Stimulated activated CD8-positive, alpha-beta memory T cell treated with anti-CD3 and anti-CD28 coated beads, Interleukin-2, amount 100 ng/mL, for 1 hour (primary cell): ENCODE measurements around the gene CLDN9.
A peak's percentile ranks its signal among the peaks of the same experiment; 100 is the strongest.

Experiments
- DNase-seq, 2 donors: peaks; one replicate each; pipeline ENCODE4 v3.0.0-alpha.2; 2020; ENCODE audit warnings: low read depth in 2 of 2

Gene CLDN9

GRCh38 chr16:3017794-3018506 lies 5.2 kb downstream of the CLDN9 start, which contains the start of gene CLDN6:
TSS of gene CLDN6 (minus strand) at chr16:3018183. CDS start at chr16:3016021, 2,162 bp downstream.
- no peak for DNase-seq

GRCh38 chr16:3019594-3020246 lies 7.0 kb downstream of the CLDN9 start:
- no peak for DNase-seq

- DNase-seq, result peak; percentile 49 to 52
These were observed 7.5 kb downstream of the CLDN9 start, which contains the start of gene TNFRSF12A for GRCh38 chr16:3020247-3020603. TSS of gene TNFRSF12A (plus strand) at chr16:3020368. CDS start at chr16:3020398, 30 bp downstream.

- DNase-seq, result peak; percentile 50
These were observed 8.1 kb downstream of the CLDN9 start for GRCh38 chr16:3020604-3021448.

- peak; percentile 62 to 63 for DNase-seq
These were observed 8.9 kb downstream of the CLDN9 start for GRCh38 chr16:3021449-3022207.

GRCh38 chr16:3022208-3022683 lies 9.5 kb downstream of the CLDN9 start:
- peak; percentile 69 to 76 for DNase-seq

- DNase-seq, result no peak
These were observed 10.1 kb downstream of the CLDN9 start for GRCh38 chr16:3022684-3023414.

- no peak for DNase-seq
These were observed 10.6 kb downstream of the CLDN9 start for GRCh38 chr16:3023415-3023668.

GRCh38 chr16:3023669-3024478 lies 11.2 kb downstream of the CLDN9 start, which contains the start of the genes HCFC1R1 and THOC6:
TSS of gene HCFC1R1 (minus strand) at chr16:3023942. CDS start at chr16:3023941, 1 bp downstream.
TSS of gene THOC6 (plus strand) at chr16:3024035. CDS start at chr16:3024327, 292 bp downstream.
- peak; percentile 89 to 90 for DNase-seq

GRCh38 chr16:3025032-3026002 lies 12.6 kb downstream of the CLDN9 start:
- DNase-seq, result no peak

- no peak for DNase-seq
These were observed 13.3 kb downstream of the CLDN9 start for GRCh38 chr16:3026003-3026378.

GRCh38 chr16:3026609-3027488 lies 14.1 kb downstream of the CLDN9 start:
- DNase-seq, result no peak

GRCh38 chr16:3027489-3027795 lies 14.7 kb downstream of the CLDN9 start:
- no peak for DNase-seq

GRCh38 chr16:3027983-3028715 lies 15.4 kb downstream of the CLDN9 start:
- DNase-seq, result peak; percentile 71 to 78

GRCh38 chr16:3028716-3029319 lies 16.1 kb downstream of the CLDN9 start:
- DNase-seq, result no peak

- no peak for DNase-seq
These were observed 16.9 kb downstream of the CLDN9 start for GRCh38 chr16:3029491-3030221.
